Measurements from ENCODE around the gene CFAP410. TPM values are rescaled to one million over a fixed set of nuclear protein-coding genes. Genes with fewer than 3 reads are reported as not detected.
A peak's percentile ranks its signal among the peaks of the same experiment; 100 is the strongest.
"Not testable (repeated sequence)": the region's sequence is repeated elsewhere in the genome, so short reads cannot be mapped to it uniquely, and the experiment has no call there.

Gene CFAP410
- total and polyA plus RNA-seq, 4 donors: 11.9 to 46.4 (median 36.6) TPM

DNA sequence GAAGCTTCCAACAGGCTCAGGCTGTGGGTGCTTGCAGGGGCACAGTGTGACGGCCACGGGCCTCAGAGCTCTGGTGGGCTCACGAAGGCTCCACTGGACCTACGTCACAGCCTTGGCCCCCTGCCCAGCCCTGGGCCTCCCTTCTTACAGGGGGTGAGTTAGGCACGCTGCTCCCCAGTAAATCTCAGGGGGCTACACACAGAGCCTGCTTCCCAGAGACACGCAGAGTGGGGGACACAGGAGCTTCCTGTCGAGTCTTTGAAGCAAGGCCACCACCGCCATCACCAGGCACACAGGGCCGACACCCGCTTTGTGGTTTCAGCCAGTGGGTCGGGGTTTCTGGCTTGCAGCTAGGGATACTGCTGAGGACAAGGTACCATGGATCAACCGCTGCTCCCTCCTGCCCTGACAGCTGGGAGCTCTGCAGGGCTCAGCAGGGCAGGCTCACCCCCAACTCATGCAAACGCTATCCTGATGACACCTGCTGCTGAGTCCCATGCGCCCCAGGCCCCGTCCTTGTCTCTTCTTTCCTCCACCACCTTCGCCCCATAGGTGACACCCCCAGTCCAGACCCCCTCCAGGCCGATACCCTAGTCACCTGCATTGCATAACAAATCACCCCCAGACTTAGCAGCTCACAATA, 5.5 kb upstream of the CFAP410 start:
- peaks cover 7% of the 10 kb centered on the region for H3K27me3 ChIP-seq (ENCODE audit: control insufficient read depth, insufficient read depth, low read length)
- DNase-seq (ENCODE audit: low read depth in 4 of 6, low spot score in 6 of 6): no peak
- H3K36me3 ChIP-seq (ENCODE audit: control insufficient read depth, insufficient read depth, low read length): no peaks in the 10 kb centered on the region
- H3K4me3 ChIP-seq (ENCODE audit: low read depth, low read length): no peak overlapping the region
- no peaks in the 10 kb centered on the region for H3K9me3 ChIP-seq (ENCODE audit: control insufficient read depth, insufficient read depth, low read length)
- H3K4me1 ChIP-seq (ENCODE audit: control insufficient read depth, insufficient read depth, low read length): peaks cover 6% of the 10 kb centered on the region
- WGBS (ENCODE audit: insufficient coverage): 86% methylated on average over 16 of the region's 17 CpGs
- no peak overlapping the region for H3K27ac ChIP-seq (ENCODE audit: low read depth, low read length)

DNA sequence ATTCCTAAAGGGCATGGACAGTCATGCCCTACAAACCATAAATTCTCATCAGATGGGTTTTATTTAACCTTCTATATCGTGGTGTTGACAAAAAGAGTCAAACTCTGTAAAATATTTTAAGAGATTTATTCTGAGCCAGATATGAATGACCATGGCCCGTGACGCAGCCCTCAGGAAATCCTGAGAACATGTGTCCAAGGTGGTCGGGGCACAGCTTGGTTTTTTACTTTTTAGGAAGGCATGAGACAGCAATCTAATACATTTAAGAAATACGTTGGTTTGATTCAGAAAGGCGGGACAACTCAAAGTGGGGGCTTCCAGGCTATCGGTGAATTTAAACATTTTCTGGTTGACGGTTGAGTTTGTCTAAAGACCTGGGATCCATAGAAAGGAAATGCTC, 3.8 kb upstream of the CFAP410 start:
- H3K4me3 ChIP-seq (ENCODE audit: low read depth, low read length); H3K27me3 ChIP-seq (ENCODE audit: control insufficient read depth, insufficient read depth, low read length); H3K9me3 ChIP-seq (ENCODE audit: control insufficient read depth, insufficient read depth, low read length); H3K36me3 ChIP-seq (ENCODE audit: control insufficient read depth, insufficient read depth, low read length); H3K27ac ChIP-seq (ENCODE audit: low read depth, low read length); DNase-seq (ENCODE audit: low read depth in 4 of 6, low spot score in 6 of 6): not testable (repeated sequence)
- 90% methylated on average over 7 of the region's 8 CpGs for WGBS (ENCODE audit: insufficient coverage)
- H3K4me1 ChIP-seq (ENCODE audit: control insufficient read depth, insufficient read depth, low read length): peaks cover 11% of the 10 kb centered on the region

DNA sequence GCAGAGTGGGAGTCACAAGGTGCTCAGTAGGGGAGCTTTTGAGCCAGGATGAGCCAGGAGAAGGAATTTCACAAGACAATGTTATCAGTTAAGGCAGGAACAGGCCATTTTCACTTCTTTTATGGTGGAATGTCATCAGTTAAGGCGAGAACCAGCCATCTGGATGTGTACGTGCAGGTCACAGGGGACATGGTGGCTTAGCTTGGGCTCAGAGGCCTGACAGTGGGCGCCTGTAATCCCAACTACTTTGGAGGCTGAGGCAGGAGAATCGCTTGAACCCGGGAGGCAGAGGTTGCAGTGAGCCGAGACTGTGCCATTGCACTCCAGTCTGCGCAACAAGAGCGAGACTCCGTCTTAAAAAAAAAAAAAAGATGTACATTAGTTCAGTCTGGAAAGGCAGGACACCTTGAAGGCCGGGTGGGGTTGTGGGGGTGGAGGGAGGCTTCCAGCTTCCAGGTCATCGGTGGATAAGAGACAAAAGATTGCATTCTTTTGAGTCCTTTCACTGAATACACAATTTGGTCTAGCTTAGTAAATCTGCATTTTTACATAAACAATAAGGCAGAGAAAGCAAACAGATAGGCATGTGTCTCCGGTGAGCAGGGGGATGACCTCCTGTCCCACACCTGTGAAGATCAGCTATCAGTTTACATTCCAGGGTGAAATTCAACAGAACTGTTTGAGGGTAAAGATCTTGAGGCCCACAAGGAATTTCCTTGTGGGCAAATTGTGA, 2.7 kb upstream of the CFAP410 start:
- H3K36me3 ChIP-seq (ENCODE audit: control insufficient read depth, insufficient read depth, low read length); H3K9me3 ChIP-seq (ENCODE audit: control insufficient read depth, insufficient read depth, low read length); H3K27me3 ChIP-seq (ENCODE audit: control insufficient read depth, insufficient read depth, low read length); DNase-seq (ENCODE audit: low read depth in 4 of 6, low spot score in 6 of 6); H3K27ac ChIP-seq (ENCODE audit: low read depth, low read length); H3K4me3 ChIP-seq (ENCODE audit: low read depth, low read length): not testable (repeated sequence)
- H3K4me1 ChIP-seq (ENCODE audit: control insufficient read depth, insufficient read depth, low read length): peaks cover 15% of the 10 kb centered on the region
- 92% methylated on average over 11 of the region's 12 CpGs for WGBS (ENCODE audit: insufficient coverage)

DNA sequence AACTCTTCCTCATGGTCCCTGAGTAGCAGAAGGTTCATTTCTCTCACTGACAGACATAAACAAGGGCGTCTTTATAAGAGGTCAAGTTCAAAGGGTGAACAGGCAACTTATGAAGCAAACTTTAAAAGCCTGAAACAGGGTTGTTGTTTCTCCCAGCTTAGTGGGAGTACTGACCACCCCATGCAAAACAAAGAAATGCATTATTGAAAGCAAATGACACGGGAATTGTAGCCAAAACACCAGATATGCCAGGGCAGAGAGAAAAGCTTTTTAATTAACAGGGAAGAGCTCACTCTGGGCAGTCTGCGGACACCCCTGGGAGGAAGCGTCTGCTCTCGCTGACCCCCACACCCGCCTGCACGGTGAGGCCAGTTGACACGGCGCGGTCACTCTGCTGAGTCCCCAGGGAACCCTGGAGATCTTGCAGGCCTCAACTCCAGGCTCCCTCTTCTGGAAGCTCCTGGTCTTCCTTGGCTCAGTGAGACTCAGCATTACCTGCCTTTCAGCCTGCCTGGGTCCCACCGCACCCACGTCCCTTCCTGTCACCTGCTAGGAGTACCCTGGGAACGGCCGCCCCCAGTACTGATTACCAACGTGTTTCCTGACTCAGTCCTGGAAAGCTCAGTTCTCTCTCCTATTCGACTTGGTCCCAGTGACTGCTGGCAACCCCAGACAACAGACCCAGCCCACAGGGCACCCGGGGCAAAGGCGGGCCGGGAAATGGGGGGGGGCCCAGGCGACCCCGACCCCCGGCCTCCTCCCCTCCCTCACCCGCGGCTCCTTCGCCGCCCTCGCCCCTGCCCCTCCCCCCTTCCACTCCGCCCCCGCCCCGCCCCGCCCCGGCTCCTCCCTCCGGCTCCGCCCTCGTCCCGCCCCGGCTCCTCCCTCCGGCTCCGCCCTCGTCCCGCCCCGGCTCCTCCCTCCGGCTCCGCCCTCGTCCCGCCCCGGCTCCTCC, 972 bp downstream of the CFAP410 start:
- peak in 5 of 6 donors; percentile 21 to 78 (median 22) for DNase-seq (ENCODE audit: low read depth in 4 of 6, low spot score in 6 of 6)
- H3K4me3 ChIP-seq (ENCODE audit: low read depth, low read length): peak overlapping the region; percentile 40
- peak overlapping the region; percentile 90 for H3K27ac ChIP-seq (ENCODE audit: low read depth, low read length)
- no peaks in the 10 kb centered on the region for H3K9me3 ChIP-seq (ENCODE audit: control insufficient read depth, insufficient read depth, low read length)
- peaks cover 32% of the 10 kb centered on the region for H3K4me1 ChIP-seq (ENCODE audit: control insufficient read depth, insufficient read depth, low read length)
- peaks cover 32% of the 10 kb centered on the region for H3K36me3 ChIP-seq (ENCODE audit: control insufficient read depth, insufficient read depth, low read length)
- 3% methylated on average over 21 of the region's 47 CpGs for WGBS (ENCODE audit: insufficient coverage)
- H3K27me3 ChIP-seq (ENCODE audit: control insufficient read depth, insufficient read depth, low read length): no peaks in the 10 kb centered on the region

DNA sequence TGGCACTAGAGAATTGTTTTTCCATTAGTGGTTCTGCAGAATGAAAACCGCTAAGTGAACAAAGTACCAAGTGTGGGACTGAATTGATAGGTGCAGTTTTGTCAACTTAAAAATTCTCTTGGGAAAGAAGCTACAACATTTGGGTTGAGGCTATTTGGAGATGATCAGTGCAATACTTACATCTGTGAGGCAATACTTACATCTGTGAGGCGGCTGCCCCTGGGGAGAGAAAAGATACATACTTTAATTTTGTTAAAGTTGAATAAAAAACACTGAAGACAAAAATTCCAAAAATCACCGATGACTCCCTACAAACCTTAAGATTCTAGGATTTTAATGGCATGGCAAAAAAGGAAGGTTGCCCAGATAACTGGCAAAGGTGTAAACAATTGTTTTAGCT, 1.7 kb downstream of the CFAP410 start:
- 60% methylated on average over 1 of the region's 3 CpGs for WGBS (ENCODE audit: insufficient coverage)

DNA sequence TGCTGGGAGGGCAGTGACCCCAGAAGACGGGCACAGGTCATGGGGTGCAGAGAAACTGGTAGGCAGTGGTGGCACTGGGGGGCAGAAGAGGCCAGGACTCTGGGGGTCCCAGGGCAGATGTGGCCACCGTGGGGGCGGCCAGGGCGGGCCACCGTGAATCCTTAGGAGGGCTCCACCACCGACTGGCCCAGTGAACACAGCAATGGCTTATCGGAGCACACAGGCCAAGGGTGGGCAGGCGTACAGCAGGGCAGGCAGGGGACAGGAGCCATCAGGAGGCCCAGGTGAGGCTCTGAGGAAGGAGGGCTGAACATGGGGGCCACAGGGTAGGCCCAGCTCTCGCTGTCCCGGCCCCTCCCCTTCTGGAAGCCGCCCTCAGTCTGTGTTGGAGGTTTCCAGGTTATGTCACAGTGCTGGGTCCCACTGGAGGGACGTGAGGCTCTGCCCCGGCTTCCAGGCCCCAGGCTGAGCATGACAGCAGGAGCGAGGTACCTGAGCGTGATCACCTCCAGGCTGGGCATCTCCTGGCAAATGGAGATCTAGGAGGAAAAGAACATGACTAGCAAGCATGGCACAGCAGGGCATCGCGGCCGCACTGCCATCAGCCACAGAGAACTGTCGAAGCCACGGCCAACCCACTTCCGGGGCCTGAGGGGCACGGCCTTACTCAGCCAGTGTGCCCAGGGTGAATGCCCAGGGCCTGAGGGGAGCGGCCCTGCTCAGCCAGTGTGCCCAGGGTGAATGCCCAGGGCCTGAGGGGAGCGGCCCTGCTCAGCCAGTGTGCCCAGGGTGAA, 3.7 kb downstream of the CFAP410 start:
- Histone ChIP-seq H3K4me1 (ENCODE audit: control insufficient read depth, insufficient read depth, low read length) (peaks cover 48% of the 10 kb centered on the region), H3K9me3 (ENCODE audit: control insufficient read depth, insufficient read depth, low read length) (no peaks in the 10 kb centered on the region), H3K36me3 (ENCODE audit: control insufficient read depth, insufficient read depth, low read length) (peaks cover 56% of the 10 kb centered on the region), H3K27me3 (ENCODE audit: control insufficient read depth, insufficient read depth, low read length) (no peaks in the 10 kb centered on the region), H3K27ac (ENCODE audit: low read depth, low read length) (no peak overlapping the region), H3K4me3 (ENCODE audit: low read depth, low read length) (no peak overlapping the region)
- DNase-seq (ENCODE audit: low read depth in 4 of 6, low spot score in 6 of 6): no peak
- 95% methylated on average over 22 of the region's 24 CpGs for WGBS (ENCODE audit: insufficient coverage)

More for the DNA sequence above, 1.7 kb downstream of the CFAP410 start:
- peaks cover 39% of the 10 kb centered on the region for H3K36me3 ChIP-seq (ENCODE audit: control insufficient read depth, insufficient read depth, low read length)
- no peak for DNase-seq (ENCODE audit: low read depth in 4 of 6, low spot score in 6 of 6)
- H3K27me3 ChIP-seq (ENCODE audit: control insufficient read depth, insufficient read depth, low read length): no peaks in the 10 kb centered on the region
- H3K4me1 ChIP-seq (ENCODE audit: control insufficient read depth, insufficient read depth, low read length): peaks cover 36% of the 10 kb centered on the region
- H3K9me3 ChIP-seq (ENCODE audit: control insufficient read depth, insufficient read depth, low read length): no peaks in the 10 kb centered on the region
- H3K4me3 ChIP-seq (ENCODE audit: low read depth, low read length): no peak overlapping the region
- peak overlapping the region; percentile 90 for H3K27ac ChIP-seq (ENCODE audit: low read depth, low read length)

DNA sequence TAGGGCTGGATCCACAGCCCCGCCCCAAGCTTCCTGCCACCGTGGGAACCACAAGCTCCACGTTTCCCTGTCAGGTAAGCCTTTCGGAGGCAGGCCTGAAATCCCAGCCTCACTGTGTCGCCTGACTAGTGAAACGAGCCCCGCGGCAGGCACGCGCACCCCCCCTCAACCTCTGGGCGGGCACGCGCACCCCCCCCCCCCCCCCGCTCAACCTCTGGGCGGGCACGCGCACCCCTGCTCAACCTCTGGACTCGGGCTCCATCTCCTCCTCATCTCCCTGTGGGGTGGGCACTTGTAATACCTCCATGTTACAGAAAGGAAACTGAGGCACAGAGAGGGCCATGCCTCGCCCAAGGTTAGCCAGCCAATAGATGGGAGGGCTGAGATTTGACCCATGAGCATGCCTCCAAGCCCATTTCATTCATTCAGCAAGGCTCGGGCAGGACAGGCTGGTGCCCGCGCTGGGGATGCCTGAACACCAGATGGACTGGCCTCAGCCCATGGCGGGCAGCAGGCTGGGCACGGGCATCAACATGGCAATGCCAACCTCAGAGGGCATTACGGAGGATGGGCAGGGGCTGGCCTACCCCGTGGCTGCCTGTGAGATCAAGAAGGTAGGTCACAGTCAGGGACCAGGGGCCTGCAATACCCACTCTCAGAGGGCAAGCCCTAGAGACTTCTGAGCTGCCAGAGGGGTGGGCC, 4.7 kb downstream of the CFAP410 start:
- Histone ChIP-seq H3K27ac (ENCODE audit: low read depth, low read length) (no peak overlapping the region), H3K4me3 (ENCODE audit: low read depth, low read length) (no peak overlapping the region), H3K9me3 (ENCODE audit: control insufficient read depth, insufficient read depth, low read length) (no peaks in the 10 kb centered on the region), H3K36me3 (ENCODE audit: control insufficient read depth, insufficient read depth, low read length) (peaks cover 66% of the 10 kb centered on the region), H3K27me3 (ENCODE audit: control insufficient read depth, insufficient read depth, low read length) (no peaks in the 10 kb centered on the region), H3K4me1 (ENCODE audit: control insufficient read depth, insufficient read depth, low read length) (peaks cover 44% of the 10 kb centered on the region)
- 93% methylated on average over 11 of the region's 26 CpGs for WGBS (ENCODE audit: insufficient coverage)
- no peak for DNase-seq (ENCODE audit: low read depth in 4 of 6, low spot score in 6 of 6)

DNA sequence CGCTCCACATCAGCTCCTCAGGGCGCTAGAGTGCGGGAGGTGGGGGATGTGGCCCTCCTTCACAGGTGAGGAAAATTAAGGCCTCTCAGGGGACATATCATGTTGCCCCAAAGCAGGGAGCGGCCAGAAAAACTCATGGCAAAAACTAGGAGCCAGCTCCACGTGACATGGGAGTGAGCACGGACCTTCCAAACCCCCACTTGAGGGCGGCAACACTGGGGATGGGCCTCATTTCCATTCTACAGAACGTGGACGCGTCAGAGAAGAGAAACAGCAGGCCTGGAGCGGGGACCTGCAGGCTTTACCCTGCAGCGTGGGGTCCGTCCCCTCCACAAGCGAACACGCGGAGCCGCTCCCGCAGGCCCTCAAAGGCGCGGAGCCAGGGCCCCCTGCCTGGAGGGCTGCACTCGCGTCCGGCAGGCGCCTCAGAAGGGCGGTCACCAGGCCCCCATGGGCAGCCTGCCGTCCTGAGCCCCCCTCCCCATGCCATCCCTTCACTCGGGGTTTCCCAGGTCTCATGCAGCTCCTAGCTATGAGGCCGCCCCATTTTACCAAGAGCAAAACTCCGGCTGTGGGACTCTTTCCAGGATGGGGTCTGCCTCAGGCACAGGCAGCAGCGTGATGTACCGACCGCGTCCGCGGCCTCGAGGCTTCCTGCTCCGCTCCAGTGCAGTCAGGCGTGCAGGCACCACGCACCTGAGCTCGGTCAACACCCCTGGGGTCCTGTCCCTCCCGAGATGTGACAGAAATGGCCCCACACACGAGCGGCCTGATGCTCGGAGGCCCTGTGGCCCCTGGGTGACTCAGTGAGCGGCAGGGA, 5.5 kb downstream of the CFAP410 start:
- Histone ChIP-seq H3K9me3 (ENCODE audit: control insufficient read depth, insufficient read depth, low read length) (no peaks in the 10 kb centered on the region), H3K27me3 (ENCODE audit: control insufficient read depth, insufficient read depth, low read length) (no peaks in the 10 kb centered on the region), H3K4me3 (ENCODE audit: low read depth, low read length) (no peak overlapping the region), H3K4me1 (ENCODE audit: control insufficient read depth, insufficient read depth, low read length) (peaks cover 42% of the 10 kb centered on the region), H3K36me3 (ENCODE audit: control insufficient read depth, insufficient read depth, low read length) (peaks cover 73% of the 10 kb centered on the region), H3K27ac (ENCODE audit: low read depth, low read length) (no peak overlapping the region)
- WGBS (ENCODE audit: insufficient coverage): 78% methylated on average over 42 of the region's 45 CpGs
- no peak for DNase-seq (ENCODE audit: low read depth in 4 of 6, low spot score in 6 of 6)
